NCI-H1105 treated with DMSO at 0.1 percent for 48 hours (cell line): ENCODE results near the gene LBP.
"Not testable (repeated sequence)": the region's sequence is repeated elsewhere in the genome, so short reads cannot be mapped to it uniquely, and the experiment has no call there.

Experiments used
- DNase-seq: peaks from one replicate; lab custom pipeline; 2025; lab: John Stamatoyannopoulos, UW

LBP gene

GRCh38 chr20:38402089-38402488 lies 55.8 kb downstream of the LBP start:
- no peak for DNase-seq

DNA sequence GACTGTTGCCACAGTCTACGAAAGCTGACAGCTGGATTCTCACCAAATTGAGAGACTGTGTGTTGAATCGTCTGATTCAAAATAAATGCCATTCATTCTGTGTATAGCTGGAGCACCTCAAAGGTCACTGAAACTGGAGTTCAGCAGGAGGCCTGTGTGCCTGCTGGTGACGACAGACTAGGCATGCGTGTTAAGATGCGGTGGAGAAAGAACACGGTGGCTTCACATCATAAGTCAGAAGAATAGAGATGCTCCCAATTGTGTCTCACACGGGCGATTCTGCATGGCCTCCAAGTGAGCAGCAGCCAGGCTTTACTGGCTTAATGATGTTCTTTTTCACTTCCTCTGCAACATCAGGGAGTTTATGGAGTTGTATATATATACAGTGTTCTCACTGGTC lies 56.5 kb downstream of the LBP start:
- DNase-seq = no peak

DNA sequence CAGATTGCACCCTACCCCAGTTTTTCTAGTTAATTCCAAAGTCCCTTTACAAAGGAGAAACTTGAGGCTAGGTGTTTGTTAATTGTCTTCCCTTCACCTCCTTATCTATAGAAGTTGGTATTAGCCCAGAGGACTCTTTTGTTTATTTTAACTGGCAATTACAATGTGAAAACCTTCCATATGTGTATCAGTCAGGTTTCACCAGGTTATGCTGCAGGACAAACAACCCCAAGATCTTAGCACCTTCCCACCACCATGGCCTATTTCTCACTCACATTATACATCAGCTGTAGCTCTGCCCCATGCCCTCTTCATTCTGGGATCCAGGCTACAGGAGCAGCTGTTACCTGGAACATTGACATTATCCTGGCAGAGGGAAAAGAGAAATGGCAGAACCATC lies 57.7 kb downstream of the LBP start:
- DNase-seq = no peak

DNA sequence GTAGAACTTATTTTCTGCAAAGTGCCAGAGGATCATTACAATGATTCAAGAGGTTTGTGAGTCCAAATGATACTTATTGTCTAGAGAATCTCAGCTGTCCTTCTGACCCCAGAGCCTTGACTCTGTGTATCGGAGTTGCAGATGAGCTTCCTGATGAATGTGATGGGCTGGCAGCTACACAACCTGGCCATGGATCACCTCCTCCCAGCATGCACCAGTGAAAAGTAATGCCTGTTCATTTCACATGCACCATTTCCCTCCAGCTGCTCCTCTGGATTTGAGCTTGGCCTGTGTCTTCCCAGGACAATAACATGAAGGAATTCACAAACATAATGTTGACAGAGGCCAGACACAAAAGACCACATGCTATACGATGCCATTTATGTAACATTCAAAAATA lies 58.9 kb downstream of the LBP start:
- DNase-seq = no peak

- DNase-seq = no peak
These were observed 60.2 kb downstream of the LBP start for GRCh38 chr20:38406476-38406875.

GRCh38 chr20:38407321-38407720 lies 61.0 kb downstream of the LBP start:
- no peak for DNase-seq

GRCh38 chr20:38407822-38408221 lies 61.5 kb downstream of the LBP start:
- not testable (repeated sequence) for DNase-seq

DNA sequence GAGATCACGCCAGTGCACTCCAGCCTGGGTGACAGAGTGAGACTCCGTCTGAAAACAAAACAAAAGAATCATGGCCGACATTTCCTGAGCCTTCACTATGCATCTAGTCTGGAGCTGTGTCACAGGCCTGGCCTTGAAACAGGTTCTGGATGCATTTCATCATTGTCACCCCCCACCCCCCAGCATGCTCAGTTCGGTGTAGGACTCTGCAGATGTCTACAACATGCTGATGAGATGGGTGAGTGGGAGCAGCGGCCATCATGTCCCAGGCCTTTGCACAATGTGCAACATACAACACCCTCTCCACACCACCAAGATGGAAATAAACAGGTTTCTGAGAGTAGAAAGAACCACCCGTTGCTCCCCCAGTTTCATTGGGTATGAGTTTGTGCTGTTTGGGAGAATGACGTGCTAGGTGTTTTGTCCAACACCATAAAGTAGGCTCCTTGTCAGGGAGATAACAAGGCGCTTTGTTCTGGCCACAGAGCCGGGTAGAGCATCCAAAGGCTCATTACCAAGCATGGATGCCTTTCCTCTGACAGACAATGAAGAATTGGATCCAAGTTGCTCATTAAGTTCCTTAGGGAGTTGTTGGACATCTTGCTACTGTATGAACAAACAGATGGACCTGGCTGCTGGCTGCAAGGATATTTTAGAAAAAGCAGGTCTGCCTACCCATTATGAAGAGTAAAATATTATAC lies 66.7 kb downstream of the LBP start:
- DNase-seq = no peak

- no peak for DNase-seq
These were observed 68.6 kb downstream of the LBP start for GRCh38 chr20:38414769-38415450.

DNA sequence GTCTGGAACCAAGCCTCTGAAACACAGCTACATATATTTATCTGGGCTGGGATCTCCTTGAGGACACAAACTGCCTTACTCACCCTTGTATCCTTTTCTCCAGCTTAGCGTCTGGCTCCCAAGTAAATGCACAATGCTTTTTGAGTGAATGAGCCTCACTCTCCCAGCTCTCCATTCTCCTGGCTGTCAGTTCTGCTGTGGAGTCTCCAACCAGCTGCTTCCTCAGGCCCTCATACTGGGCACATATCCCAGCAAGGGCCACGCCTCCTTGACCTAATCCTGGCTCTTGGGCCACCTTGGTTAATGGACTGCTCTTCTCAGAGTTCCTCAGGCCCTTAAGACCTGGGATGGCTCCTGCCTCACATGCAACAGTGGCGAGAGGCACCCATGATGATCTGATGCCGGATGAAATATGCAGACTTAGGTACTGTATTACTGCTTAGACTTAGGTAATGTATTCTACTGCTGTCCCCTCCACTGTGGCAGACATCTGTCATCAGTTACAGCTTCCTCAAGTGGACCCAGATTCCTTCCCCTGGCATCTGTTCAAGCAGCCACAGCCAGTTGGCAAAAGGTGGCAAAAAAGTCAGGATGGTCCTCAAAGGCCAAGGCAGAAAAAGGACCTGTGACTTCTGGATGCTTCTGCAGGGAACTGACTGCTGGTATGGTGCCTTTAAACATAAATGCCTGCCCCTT lies 72.4 kb downstream of the LBP start:
- no peak for DNase-seq

GRCh38 chr20:38420388-38421085 lies 74.3 kb downstream of the LBP start:
- DNase-seq = no peak

DNA sequence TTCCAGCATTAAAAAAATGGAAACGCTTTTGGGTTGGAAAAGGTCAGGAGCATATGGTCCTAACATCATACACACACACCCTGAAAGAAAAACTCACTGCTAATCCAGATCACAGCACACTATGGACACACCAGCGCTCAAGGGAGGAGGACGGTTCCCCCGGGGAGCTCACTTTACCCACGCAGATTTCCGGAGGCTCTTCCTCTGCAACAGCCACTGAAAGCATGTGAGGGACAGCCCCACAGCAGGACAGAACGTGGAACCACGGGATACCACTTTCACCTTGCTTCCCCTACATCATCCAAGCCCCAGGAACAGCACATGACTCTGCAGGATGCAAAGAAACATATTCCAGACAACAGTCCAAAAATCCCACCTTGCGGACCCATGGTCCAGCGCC lies 75.6 kb downstream of the LBP start:
- DNase-seq = no peak

DNA sequence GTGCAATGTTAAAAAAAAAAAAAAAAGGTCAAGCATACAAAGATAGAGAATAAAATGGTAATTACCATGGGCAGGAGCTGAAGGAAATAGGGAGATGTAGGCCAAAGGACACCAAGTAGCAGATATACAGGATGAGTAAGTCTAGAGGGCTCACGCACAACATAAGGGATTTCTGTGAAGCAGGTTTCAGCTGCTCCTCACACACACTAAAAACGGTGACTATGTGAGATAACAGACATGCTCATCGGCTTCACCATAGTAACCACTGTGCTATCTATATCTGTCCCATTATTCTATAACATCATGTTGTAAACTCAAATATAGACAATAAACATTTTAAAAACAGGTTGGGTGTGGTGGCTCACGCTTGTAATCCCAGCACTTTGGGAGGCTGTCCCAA lies 77.3 kb downstream of the LBP start:
- no peak for DNase-seq

DNA sequence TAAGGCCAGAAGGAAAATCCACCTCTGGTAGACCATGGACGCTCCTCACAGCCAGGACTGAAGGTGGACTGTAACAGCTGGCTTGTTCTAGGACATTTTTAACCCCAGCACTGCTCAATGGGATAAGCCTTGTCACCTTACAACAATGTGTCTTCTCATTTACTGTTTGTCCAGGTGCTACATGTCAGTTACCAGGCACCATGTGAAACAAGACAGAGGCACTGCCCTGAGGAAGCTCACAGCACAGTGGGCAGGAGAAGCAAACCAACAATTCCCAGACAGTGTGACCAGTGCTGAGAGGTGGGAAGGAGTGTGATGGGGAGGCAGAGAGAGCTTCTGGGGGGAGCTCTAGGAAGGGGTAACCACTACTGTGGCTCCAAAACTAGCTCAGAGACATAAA lies 78.1 kb downstream of the LBP start:
- DNase-seq = no peak

DNA sequence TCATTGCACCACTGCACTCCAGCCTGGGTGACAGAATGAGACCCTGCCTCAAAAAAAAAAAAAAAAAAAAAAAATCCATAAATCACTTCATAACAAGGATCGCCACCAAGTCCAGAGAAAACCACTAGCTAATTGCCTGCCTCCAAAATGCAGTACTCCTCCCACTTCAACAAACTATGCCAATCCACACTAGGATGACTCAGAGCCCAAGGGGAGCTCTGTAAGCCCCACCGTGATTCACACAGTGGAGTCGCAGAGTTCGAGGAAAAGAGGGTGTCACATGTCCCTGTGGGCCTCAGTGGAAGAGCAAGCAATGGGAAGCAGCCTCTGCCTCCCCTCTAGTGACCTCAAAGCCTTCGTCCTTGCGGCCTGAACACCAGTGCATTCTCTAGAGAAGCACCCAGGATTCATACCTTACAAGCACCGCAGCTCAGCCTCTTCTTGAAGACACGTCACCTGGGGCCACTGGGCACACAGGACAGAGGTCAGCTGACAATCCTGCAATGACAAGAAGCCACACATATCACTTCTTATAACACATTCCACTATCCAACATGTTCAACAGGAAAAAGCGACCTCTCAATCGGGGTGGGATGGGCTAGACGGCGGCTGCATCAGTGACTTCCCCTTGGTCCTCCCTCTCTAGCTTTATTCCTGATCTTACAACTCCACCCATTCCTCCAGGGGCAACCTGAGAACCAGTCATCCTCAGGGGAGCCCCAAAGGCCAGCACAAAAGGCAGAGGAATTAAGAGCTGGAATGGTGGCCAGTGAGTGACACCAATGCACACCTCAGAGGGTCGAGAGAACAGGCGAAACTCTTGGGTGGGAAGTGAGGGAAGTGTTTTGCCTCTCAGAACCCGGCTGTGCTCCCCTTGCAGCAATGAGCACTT lies 80.0 kb downstream of the LBP start:
- no peak for DNase-seq
